H9 (cell line): ENCODE data around the gene CYSLTR2. TPM values are rescaled to one million over a fixed set of nuclear protein-coding genes. Genes with fewer than 3 reads are reported as not detected.

Experiments
- DNase-seq: peaks from one replicate; pipeline ENCODE4 v3.0.0-alpha.2; 2017
- H2AFZ ChIP-seq: one replicate; pipeline ENCODE4 v1.6.1; 2013; ENCODE audit warnings: mild to moderate bottlenecking, low read length, control low read depth, moderate library complexity
- H2AK5ac ChIP-seq: 2 replicates; pipeline ENCODE4 v1.6.1; 2013; ENCODE audit warnings: low read length, control low read depth, mixed read lengths; ENCODE audit not compliant: insufficient read length
- H2BK120ac ChIP-seq: one replicate; pipeline ENCODE4 v1.6.1; 2013; ENCODE audit warnings: low read depth, mild to moderate bottlenecking, low read length, control low read depth, inconsistent platforms; ENCODE audit not compliant: poor library complexity, severe bottlenecking
- H2BK12ac ChIP-seq: 2 replicates; pipeline ENCODE4 v1.6.1; 2013; ENCODE audit warnings: low read length, control low read depth, mixed read lengths, low read depth; ENCODE audit not compliant: insufficient read length
- H2BK15ac ChIP-seq: 2 replicates; pipeline ENCODE4 v1.6.1; 2013; ENCODE audit warnings: low read depth, low read length, control low read depth
- H2BK20ac ChIP-seq: one replicate; pipeline ENCODE4 v1.6.1; 2013; ENCODE audit warnings: low read depth, mild to moderate bottlenecking, low read length, control low read depth, inconsistent platforms; ENCODE audit not compliant: poor library complexity, severe bottlenecking
- H2BK5ac ChIP-seq: 2 replicates; pipeline ENCODE4 v1.6.1; 2013; ENCODE audit warnings: low read length, control low read depth, mixed read lengths; ENCODE audit not compliant: insufficient read length
- H3K14ac ChIP-seq: 2 replicates; pipeline ENCODE4 v1.6.1; 2013; ENCODE audit warnings: low read length, control low read depth; ENCODE audit not compliant: insufficient read depth
- H3K18ac ChIP-seq: 2 replicates; pipeline ENCODE4 v1.6.1; 2013; ENCODE audit warnings: low read depth, mild to moderate bottlenecking, mixed read lengths, low read length, control low read depth; ENCODE audit not compliant: insufficient read length
- H3K23ac ChIP-seq: 2 replicates; pipeline ENCODE4 v1.6.1; 2013; ENCODE audit warnings: low read length, control low read depth, mixed read lengths, low read depth; ENCODE audit not compliant: insufficient read length
- H3K23me2 ChIP-seq: 2 replicates; pipeline ENCODE4 v1.6.1; 2013; ENCODE audit warnings: low read depth, mild to moderate bottlenecking, mixed read lengths, low read length, control low read depth; ENCODE audit not compliant: insufficient read length, poor library complexity, severe bottlenecking
- H3K27ac ChIP-seq: 2 replicates; pipeline ENCODE4 v1.5.1; 2013; ENCODE audit warnings: low read length, control low read depth, mixed read lengths, low read depth; ENCODE audit not compliant: insufficient read length
- H3K27me3 ChIP-seq: 2 replicates; pipeline ENCODE4 v1.6.1; 2013; ENCODE audit warnings: low read length, control low read depth, inconsistent platforms; ENCODE audit not compliant: insufficient read depth
- H3K4ac ChIP-seq: 2 replicates; pipeline ENCODE4 v1.6.1; 2013; ENCODE audit warnings: low read depth, mild to moderate bottlenecking, control low read depth, inconsistent platforms, low read length, moderate library complexity
- H3K4me1 ChIP-seq: 2 replicates; pipeline ENCODE4 v1.6.1; 2013; ENCODE audit warnings: low read length, control low read depth, inconsistent platforms; ENCODE audit not compliant: insufficient read depth
- H3K4me2 ChIP-seq: 2 replicates; pipeline ENCODE4 v1.6.1; 2013; ENCODE audit warnings: low read length, control low read depth, mixed read lengths; ENCODE audit not compliant: insufficient read length, insufficient read depth
- H3K56ac ChIP-seq: 2 replicates; pipeline ENCODE4 v1.6.1; 2013; ENCODE audit warnings: low read depth, mild to moderate bottlenecking, mixed read lengths, low read length, control low read depth; ENCODE audit not compliant: insufficient read length
- H3K79me1 ChIP-seq: 2 replicates; pipeline ENCODE4 v1.6.1; 2013; ENCODE audit warnings: low read depth, mild to moderate bottlenecking, moderate library complexity, low read length, control low read depth, inconsistent platforms; ENCODE audit not compliant: insufficient read depth, poor library complexity, severe bottlenecking
- H3K79me2 ChIP-seq: 2 replicates; pipeline ENCODE4 v1.6.1; 2013; ENCODE audit warnings: low read length, control low read depth, inconsistent platforms; ENCODE audit not compliant: insufficient read depth
- H3K9ac ChIP-seq: 2 replicates; pipeline ENCODE4 v1.6.1; 2013; ENCODE audit warnings: low read length, control low read depth, mixed read lengths; ENCODE audit not compliant: insufficient read length; ENCODE audit errors: extremely low read depth
- H3K9me3 ChIP-seq: one replicate; pipeline ENCODE4 v1.6.1; 2013; ENCODE audit warnings: low read depth, low read length, inconsistent platforms; ENCODE audit not compliant: control insufficient read depth
- H3T11ph ChIP-seq: one replicate; pipeline ENCODE4 v1.6.1; 2013; ENCODE audit warnings: mild to moderate bottlenecking, low read length, control low read depth, inconsistent platforms
- H4K20me1 ChIP-seq: one replicate; pipeline ENCODE4 v1.6.1; 2013; ENCODE audit not compliant: control insufficient read depth, insufficient read length, insufficient read depth
- H4K5ac ChIP-seq: 2 replicates; pipeline ENCODE4 v1.6.1; 2013; ENCODE audit warnings: low read depth, mild to moderate bottlenecking, mixed read lengths, low read length, control low read depth; ENCODE audit not compliant: insufficient read length
- H4K8ac ChIP-seq: replicated peaks from 2 replicates; pipeline ENCODE4 v1.6.1; 2013; ENCODE audit warnings: low read length, control low read depth, mixed read lengths, low read depth; ENCODE audit not compliant: insufficient read length
- H4K91ac ChIP-seq: 2 replicates; pipeline ENCODE4 v1.6.1; 2013; ENCODE audit warnings: low read depth, mild to moderate bottlenecking, moderate library complexity, mixed read lengths, low read length, control low read depth; ENCODE audit not compliant: insufficient read length
- H3K27ac Mint-ChIP-seq, 3 experiments: 2 replicates in 2 of 3; 3 replicates in 1 of 3; pipeline ENCODE4 v1.8.0; 2020 to 2021; ENCODE audit warnings: mixed read lengths in 3 of 3, mild to moderate bottlenecking in 1 of 3, moderate library complexity in 1 of 3
- H3K27me3 Mint-ChIP-seq: 2 replicates; pipeline ENCODE4 v1.8.0; 2021; ENCODE audit warnings: low read depth, mild to moderate bottlenecking, moderate library complexity, mixed read lengths
- H3K36me3 Mint-ChIP-seq, 3 experiments: 2 replicates in 2 of 3; 3 replicates in 1 of 3; pipeline ENCODE4 v1.8.0; 2020 to 2021; ENCODE audit warnings: low read depth in 3 of 3, mixed read lengths in 3 of 3; ENCODE audit not compliant: insufficient read depth in 1 of 3
- H3K4me1 Mint-ChIP-seq, 2 experiments: 2 replicates each; pipeline ENCODE4 v1.8.0; 2020; ENCODE audit warnings: mixed read lengths in 2 of 2
- H3K4me3 Mint-ChIP-seq, 2 experiments: 2 replicates in 1 of 2; 3 replicates in 1 of 2; pipeline ENCODE4 v1.8.0; 2020 to 2021; ENCODE audit warnings: mild to moderate bottlenecking in 2 of 2, mixed read lengths in 2 of 2, moderate library complexity in 1 of 2
- H3K9me3 Mint-ChIP-seq, 2 experiments: 2 replicates in 1 of 2; 3 replicates in 1 of 2; pipeline ENCODE4 v1.8.0; 2020; ENCODE audit warnings: mild to moderate bottlenecking in 2 of 2, mixed read lengths in 2 of 2, moderate library complexity in 1 of 2
- CTCF ChIP-seq: fragments of 200-600 bp; sonication (generic); conservative IDR thresholded peaks from 3 replicates; pipeline ENCODE4 v1.8.0; 2021; ENCODE audit warnings: antibody characterized with exemption, mild to moderate bottlenecking
- WGBS: extraction: QIAGEN DNeasy Blood & Tissue Kit; methylation state at CpG from one replicate; pipeline ENCODE4 v1.1.7; 2013; ENCODE audit warnings: missing lambda C conversion rate, low lambda C conversion rate, mixed read lengths; ENCODE audit not compliant: insufficient read length; ENCODE audit errors: extremely low coverage; 5-methylcytosine and 5-hydroxymethylcytosine counted together
- total RNA-seq: library from RNA; stranded (reverse); gene quantifications from 2 replicates; pipeline ENCODE4 v1.2.1, GENCODE V29; 2021

Gene CYSLTR2
- total RNA-seq, 1 experiment from 2014 or later: not detected

GRCh38 chr13:48749144-48749543 lies 95.4 kb downstream of the CYSLTR2 start:
- H3K9ac ChIP-seq: no peak overlapping the region

More at GRCh38 chr13:48749144-48749543, 95.4 kb downstream of the CYSLTR2 start:
- no peak overlapping the region for H3K27ac Mint-ChIP-seq
- Histone ChIP-seq H2BK120ac (no peak overlapping the region), H2AFZ (no peak overlapping the region), H3K27ac (no peak overlapping the region), H3K4ac (no peak overlapping the region), H2BK5ac (no peak overlapping the region), H4K8ac (no peak overlapping the region), H3K4me1 (no peaks in the 10 kb centered on the region), H3K23ac (no peak overlapping the region), H4K20me1 (no peaks in the 10 kb centered on the region), H3K79me2 (no peaks in the 10 kb centered on the region), H3K9me3 (no peaks in the 10 kb centered on the region), H3K79me1 (no peaks in the 10 kb centered on the region), H2BK20ac (no peak overlapping the region), H4K5ac (no peak overlapping the region), H4K91ac (no peak overlapping the region), H2BK12ac (no peak overlapping the region), H3K27me3 (no peaks in the 10 kb centered on the region), H3K14ac (no peak overlapping the region), H3K18ac (no peak overlapping the region), H3K56ac (no peak overlapping the region), H3T11ph (no peak overlapping the region), H2BK15ac (no peak overlapping the region), H3K4me2 (no peak overlapping the region), H3K23me2 (no peaks in the 10 kb centered on the region), H2AK5ac (no peak overlapping the region)
- H3K9me3 Mint-ChIP-seq: peaks cover 0 to 3% of the 10 kb centered on the region in 2 experiments; a peak in 1 of 5 replicates
- H3K36me3 Mint-ChIP-seq: no peaks in the 10 kb centered on the region
- H3K4me3 Mint-ChIP-seq: no peak overlapping the region
- WGBS: no CpG with 5 or more reads among the region's 4 CpGs
- no peak for TF ChIP-seq CTCF
- H3K27me3 Mint-ChIP-seq: 0 out of 2 replicates have a peak, but pooled peaks cover 3% of the 10 kb centered on the region
- no peak for DNase-seq
- peaks cover 5 to 6% of the 10 kb centered on the region in 2 experiments for H3K4me1 Mint-ChIP-seq
